ENCODE measurements around the gene TP53RK. TPM values are rescaled to one million over a fixed set of nuclear protein-coding genes. Genes with fewer than 3 reads are reported as not detected.

The TP53RK gene
- total and polyA plus RNA-seq, 2 of the 13 experiments (the other 11 are each of a cell fraction or from before 2014, with no cell fraction given), result 12.9 to 25.5 TPM

- TF ChIP-seq ZNF251 (CRISPR knock-in tag; IDR thresholded peaks at IDR 0.05) (peak; percentile 48; the same call in 1 of the 2 replicates), HIC2 (CRISPR knock-in tag; IDR thresholded peaks at IDR 0.05; ENCODE audit: low read depth) (no peak; the same call in 1 of the 2 replicates), ZNF263 (CRISPR knock-in tag; IDR thresholded peaks at IDR 0.05) (peak; percentile 45; the same call in 1 of the 2 replicates), BRF2 (CRISPR knock-in tag; IDR thresholded peaks at IDR 0.05) (0 out of 2 replicates have a peak, but pooled peaks have one; percentile 23), SOX6 (IDR thresholded peaks at IDR 0.05) (no peak), SOX6 (CRISPR knock-in tag; IDR thresholded peaks at IDR 0.05) (peak; percentile 64; the same call in 1 of the 2 replicates), PRPF4 (IDR thresholded peaks at IDR 0.05; ENCODE audit: low read depth, low read length, poor library complexity, severe bottlenecking) (no peak), CEBPZ (IDR thresholded peaks at IDR 0.05; ENCODE audit: low read length) (no peak), KDM5B (CRISPR knock-in tag; IDR thresholded peaks at IDR 0.05; ENCODE audit: borderline replicate concordance) (peak; percentile 99), ZNF292 (CRISPR knock-in tag; IDR thresholded peaks at IDR 0.05; ENCODE audit: borderline replicate concordance, low read depth) (no peak; the same call in 1 of the 2 replicates), TRAFD1 (CRISPR knock-in tag; IDR thresholded peaks at IDR 0.05; ENCODE audit: borderline replicate concordance) (peak; percentile 92; the same call in 1 of the 2 replicates), ZNF44 (CRISPR knock-in tag; IDR thresholded peaks at IDR 0.05) (peak; percentile 95; the same call in 1 of the 2 replicates), NONO (IDR thresholded peaks at IDR 0.05) (no peak), NONO (CRISPR knock-in tag; conservative IDR thresholded peaks at IDR 0.05) (peak; percentile 70; the same call in 1 of the 2 replicates), GLMP (CRISPR knock-in tag; IDR thresholded peaks at IDR 0.05; ENCODE audit: borderline replicate concordance) (no peak; the same call in 1 of the 2 replicates), PTBP1 (IDR thresholded peaks at IDR 0.05; ENCODE audit: low read depth, low read length, poor library complexity, severe bottlenecking) (peak; percentile 31), ZSCAN22 (CRISPR knock-in tag; IDR thresholded peaks at IDR 0.05) (no peak), NFE2 (CRISPR knock-in tag; IDR thresholded peaks at IDR 0.05) (no peak; the same call in 1 of the 2 replicates), ZNF383 (CRISPR knock-in tag; IDR thresholded peaks at IDR 0.05; ENCODE audit: borderline replicate concordance) (0 out of 2 replicates have a peak, but pooled peaks have one; percentile 5), RXRA (CRISPR knock-in tag; IDR thresholded peaks at IDR 0.05) (peak; percentile 77)
Measured at GRCh38 chr20:46689082-46689753, at the start of gene TP53RK (continued).

Data from HepG2 (cell line).